ENCODE data around the gene KAT6B.
"Not testable (repeated sequence)": the region's sequence is repeated elsewhere in the genome, so short reads cannot be mapped to it uniquely, and the experiment has no call there.

The KAT6B gene

GRCh38 chr10:75049316-75050148, 223.1 kb downstream of the KAT6B start:
- no peak for FAIRE-seq

GRCh38 chr10:75050149-75050919, 223.9 kb downstream of the KAT6B start:
- FAIRE-seq = no peak

- no peak for FAIRE-seq
These were observed 224.9 kb downstream of the KAT6B start for GRCh38 chr10:75051308-75051707.

GRCh38 chr10:75055896-75056406, 229.6 kb downstream of the KAT6B start:
- FAIRE-seq = not testable (repeated sequence)

- no peak for FAIRE-seq
These were observed 231.3 kb downstream of the KAT6B start for GRCh38 chr10:75057680-75058079.

- no peak for FAIRE-seq
These were observed 231.8 kb downstream of the KAT6B start for GRCh38 chr10:75058161-75058560.

- no peak for FAIRE-seq
These were observed 235.5 kb downstream of the KAT6B start for GRCh38 chr10:75061709-75062505.

GRCh38 chr10:75062506-75063299, 236.3 kb downstream of the KAT6B start:
- no peak for FAIRE-seq

GRCh38 chr10:75063461-75064230, 237.2 kb downstream of the KAT6B start:
- no peak for FAIRE-seq

GRCh38 chr10:75065076-75065475, 238.7 kb downstream of the KAT6B start:
- no peak for FAIRE-seq

- no peak for FAIRE-seq
These were observed 239.9 kb downstream of the KAT6B start for GRCh38 chr10:75066271-75066670.

GRCh38 chr10:75067272-75067671, 240.9 kb downstream of the KAT6B start:
- FAIRE-seq = no peak

- no peak for FAIRE-seq
These were observed 242.1 kb downstream of the KAT6B start for GRCh38 chr10:75068523-75068922.

GRCh38 chr10:75070476-75070875, 244.1 kb downstream of the KAT6B start:
- no peak for FAIRE-seq

GRCh38 chr10:75070961-75071428, 244.6 kb downstream of the KAT6B start:
- no peak for FAIRE-seq

GRCh38 chr10:75071756-75072155, 245.4 kb downstream of the KAT6B start:
- no peak for FAIRE-seq

GRCh38 chr10:75072727-75073126, 246.3 kb downstream of the KAT6B start:
- FAIRE-seq = no peak

GRCh38 chr10:75073442-75073841, 247.0 kb downstream of the KAT6B start:
- no peak for FAIRE-seq

- FAIRE-seq = no peak
These were observed 248.5 kb downstream of the KAT6B start for GRCh38 chr10:75074711-75075445.

GRCh38 chr10:75076348-75076747, 249.9 kb downstream of the KAT6B start:
- no peak for FAIRE-seq
